IPS-20b (cell line): Measurements from ENCODE around the gene LAIR1.
"Not testable (repeated sequence)": the region's sequence is repeated elsewhere in the genome, so short reads cannot be mapped to it uniquely, and the experiment has no call there.

Experiments
- H3K27ac ChIP-seq: one replicate; pipeline ENCODE4 v1.5.1; 2013; ENCODE audit warnings: low read length
- H3K27me3 ChIP-seq: 2 replicates; pipeline ENCODE4 v1.6.1; 2013; ENCODE audit warnings: mild to moderate bottlenecking, low read length, inconsistent platforms; ENCODE audit not compliant: insufficient read depth
- H3K36me3 ChIP-seq: 2 replicates; pipeline ENCODE4 v1.6.1; 2013; ENCODE audit warnings: low read depth, mild to moderate bottlenecking, inconsistent platforms, low read length, moderate library complexity; ENCODE audit not compliant: insufficient read depth
- H3K4me1 ChIP-seq: 2 replicates; pipeline ENCODE4 v1.6.1; 2013; ENCODE audit warnings: mild to moderate bottlenecking, control low read depth, inconsistent platforms, low read length, moderate library complexity; ENCODE audit not compliant: insufficient read depth
- H3K4me3 ChIP-seq: 2 replicates; pipeline ENCODE4 v1.5.1; 2013; ENCODE audit warnings: mild to moderate bottlenecking, low read length, inconsistent platforms
- H3K9ac ChIP-seq: 2 replicates; pipeline ENCODE4 v1.6.1; 2013; ENCODE audit warnings: low read depth, mild to moderate bottlenecking, inconsistent platforms, low read length, moderate library complexity
- H3K9me3 ChIP-seq: 2 replicates; pipeline ENCODE4 v1.6.1; 2013; ENCODE audit warnings: mild to moderate bottlenecking, low read depth, low read length, inconsistent platforms; ENCODE audit not compliant: insufficient read depth

The LAIR1 gene

GRCh38 chr19:54375181-54375938 lies 10.6 kb upstream of the LAIR1 start:
- not testable (repeated sequence) for H3K27me3 ChIP-seq, H3K36me3 ChIP-seq, H3K4me1 ChIP-seq, H3K9ac ChIP-seq, H3K9me3 ChIP-seq, H3K4me3 ChIP-seq, H3K27ac ChIP-seq

GRCh38 chr19:54373781-54374631 lies 9.3 kb upstream of the LAIR1 start:
- no peak overlapping the region for H3K27ac ChIP-seq
- H3K9me3 ChIP-seq, result no peaks in the 10 kb centered on the region
- no peaks in the 10 kb centered on the region for H3K4me1 ChIP-seq
- H3K36me3 ChIP-seq, result no peaks in the 10 kb centered on the region
- no peak overlapping the region for H3K9ac ChIP-seq
- H3K4me3 ChIP-seq, result no peak overlapping the region
- H3K27me3 ChIP-seq, result 0 out of 2 replicates have a peak, but pooled peaks cover 3% of the 10 kb centered on the region

- not testable (repeated sequence) for H3K9me3 ChIP-seq, H3K27me3 ChIP-seq, H3K9ac ChIP-seq, H3K4me1 ChIP-seq, H3K4me3 ChIP-seq, H3K36me3 ChIP-seq, H3K27ac ChIP-seq
Measured at GRCh38 chr19:54371453-54371852, 6.7 kb upstream of the LAIR1 start.

GRCh38 chr19:54370434-54370796 lies 5.7 kb upstream of the LAIR1 start:
- not testable (repeated sequence) for H3K36me3 ChIP-seq, H3K4me1 ChIP-seq, H3K27me3 ChIP-seq, H3K4me3 ChIP-seq, H3K27ac ChIP-seq, H3K9ac ChIP-seq, H3K9me3 ChIP-seq

GRCh38 chr19:54369688-54370433 lies 5.1 kb upstream of the LAIR1 start:
- H3K27ac ChIP-seq, H3K4me3 ChIP-seq, H3K9ac ChIP-seq, H3K9me3 ChIP-seq, H3K4me1 ChIP-seq, H3K27me3 ChIP-seq, H3K36me3 ChIP-seq: not testable (repeated sequence)

- no peak overlapping the region for H3K9ac ChIP-seq
- no peaks in the 10 kb centered on the region for H3K4me1 ChIP-seq
- H3K27me3 ChIP-seq, result no peaks in the 10 kb centered on the region
- H3K4me3 ChIP-seq, result no peak overlapping the region
- H3K27ac ChIP-seq, result no peak overlapping the region
- H3K36me3 ChIP-seq, result no peaks in the 10 kb centered on the region
- no peaks in the 10 kb centered on the region for H3K9me3 ChIP-seq
Measured at GRCh38 chr19:54369082-54369687, 4.5 kb upstream of the LAIR1 start.

GRCh38 chr19:54366811-54367210 lies 2.1 kb upstream of the LAIR1 start:
- H3K9ac ChIP-seq, result no peak overlapping the region
- H3K27ac ChIP-seq, result no peak overlapping the region
- H3K36me3 ChIP-seq, result no peaks in the 10 kb centered on the region
- H3K27me3 ChIP-seq, result no peaks in the 10 kb centered on the region
- H3K4me1 ChIP-seq, result no peaks in the 10 kb centered on the region
- H3K9me3 ChIP-seq, result no peaks in the 10 kb centered on the region
- H3K4me3 ChIP-seq, result no peak overlapping the region

GRCh38 chr19:54365798-54366197 lies 1.1 kb upstream of the LAIR1 start:
- H3K4me3 ChIP-seq, H3K27me3 ChIP-seq, H3K36me3 ChIP-seq, H3K9ac ChIP-seq, H3K9me3 ChIP-seq, H3K27ac ChIP-seq, H3K4me1 ChIP-seq: not testable (repeated sequence)

- not testable (repeated sequence) for H3K4me3 ChIP-seq, H3K9me3 ChIP-seq, H3K4me1 ChIP-seq, H3K27me3 ChIP-seq, H3K9ac ChIP-seq, H3K36me3 ChIP-seq, H3K27ac ChIP-seq
Measured at GRCh38 chr19:54361680-54362422, 2.9 kb downstream of the LAIR1 start.

GRCh38 chr19:54359149-54359820 lies 5.4 kb downstream of the LAIR1 start:
- not testable (repeated sequence) for H3K27me3 ChIP-seq, H3K4me1 ChIP-seq, H3K27ac ChIP-seq, H3K36me3 ChIP-seq, H3K9me3 ChIP-seq, H3K4me3 ChIP-seq, H3K9ac ChIP-seq

- Histone ChIP-seq H3K27ac (no peak overlapping the region), H3K9ac (no peak overlapping the region), H3K4me1 (no peaks in the 10 kb centered on the region), H3K4me3 (no peak overlapping the region), H3K27me3 (no peaks in the 10 kb centered on the region), H3K9me3 (no peaks in the 10 kb centered on the region), H3K36me3 (no peaks in the 10 kb centered on the region)
Measured at GRCh38 chr19:54357381-54357780, 7.3 kb downstream of the LAIR1 start.
